WTC11 (cell line): ENCODE data around the gene ICA1.
"Not testable (repeated sequence)": the region's sequence is repeated elsewhere in the genome, so short reads cannot be mapped to it uniquely, and the experiment has no call there.

ENCODE experiments used
- CTCF ChIP-seq: fragments of 200-600 bp; IDR thresholded peaks from 2 replicates; pipeline ENCODE4 v1.8.0; 2022; ENCODE audit warnings: antibody characterized with exemption
- E2F1 ChIP-seq: sonication (generic); formaldehyde crosslinking; IDR thresholded peaks from 2 replicates; pipeline ENCODE4 v1.8.0; 2022; ENCODE audit warnings: mild to moderate bottlenecking, missing genetic modification reagents
- E2F4 ChIP-seq: sonication (generic); formaldehyde crosslinking; IDR thresholded peaks from 2 replicates; pipeline ENCODE4 v1.8.1; 2022; ENCODE audit warnings: low read depth, mild to moderate bottlenecking, moderate library complexity, missing genetic modification reagents, borderline replicate concordance
- NFYB ChIP-seq: sonication (generic); formaldehyde crosslinking; conservative IDR thresholded peaks from 2 replicates; pipeline ENCODE4 v1.8.0; 2022; ENCODE audit warnings: low read depth, missing genetic modification reagents
- SMAD4 ChIP-seq: sonication (generic); formaldehyde crosslinking; IDR thresholded peaks from 2 replicates; pipeline ENCODE4 v1.8.0; 2022; ENCODE audit warnings: mild to moderate bottlenecking, missing genetic modification reagents
- TEAD1 ChIP-seq: sonication (generic); formaldehyde crosslinking; IDR thresholded peaks from 2 replicates; pipeline ENCODE4 v1.8.0; 2022; ENCODE audit warnings: mild to moderate bottlenecking, missing genetic modification reagents
- ZBTB43 ChIP-seq: sonication (generic); formaldehyde crosslinking; IDR thresholded peaks from 2 replicates; pipeline ENCODE4 v1.8.1; 2023; ENCODE audit warnings: mild to moderate bottlenecking, missing genetic modification reagents
- ZNF121 ChIP-seq: sonication (generic); formaldehyde crosslinking; IDR thresholded peaks from 2 replicates; pipeline ENCODE4 v1.8.0; 2023; ENCODE audit warnings: missing genetic modification reagents

- not testable (repeated sequence) for TF ChIP-seq TEAD1; E2F1 (CRISPR knock-in tag); CTCF; E2F4 (CRISPR knock-in tag); ZNF121; ZBTB43 (CRISPR knock-in tag); SMAD4 (CRISPR knock-in tag); NFYB (CRISPR knock-in tag)
Observed at GRCh38 chr7:8063300-8063699, 198.7 kb downstream of the ICA1 start.
